ENCODE measurements around the gene PTP4A1.
A peak's percentile ranks its signal among the peaks of the same experiment; 100 is the strongest.
"Not testable (repeated sequence)": the region's sequence is repeated elsewhere in the genome, so short reads cannot be mapped to it uniquely, and the experiment has no call there.

PTP4A1 gene

GRCh38 chr6:63581355-63582013 lies 9.2 kb downstream of the PTP4A1 start:
- no peak for DNase-seq (ENCODE audit: low read depth in 4 of 4, low spot score in 1 of 4)

GRCh38 chr6:63582579-63583231 lies 10.4 kb downstream of the PTP4A1 start:
- DNase-seq (ENCODE audit: low read depth in 4 of 4, low spot score in 1 of 4): no peak

- DNase-seq (ENCODE audit: low read depth in 4 of 4, low spot score in 1 of 4): no peak
These were observed 11.8 kb downstream of the PTP4A1 start for GRCh38 chr6:63584125-63584514.

GRCh38 chr6:63584566-63584965 lies 12.3 kb downstream of the PTP4A1 start:
- DNase-seq (ENCODE audit: low read depth in 4 of 4, low spot score in 1 of 4): no peak

- not testable (repeated sequence) for DNase-seq (ENCODE audit: low read depth in 4 of 4, low spot score in 1 of 4)
These were observed 13.4 kb downstream of the PTP4A1 start for GRCh38 chr6:63585652-63586051.

GRCh38 chr6:63589952-63590411 lies 17.7 kb downstream of the PTP4A1 start:
- DNase-seq (ENCODE audit: low read depth in 4 of 4, low spot score in 1 of 4): no peak

- DNase-seq (ENCODE audit: low read depth in 4 of 4, low spot score in 1 of 4): no peak
These were observed 20.6 kb downstream of the PTP4A1 start for GRCh38 chr6:63592886-63593285.

GRCh38 chr6:63597141-63598048 lies 25.1 kb downstream of the PTP4A1 start:
- DNase-seq (ENCODE audit: low read depth in 4 of 4, low spot score in 1 of 4): no peak

- peak; percentile 17 to 54 (median 42) for DNase-seq (ENCODE audit: low read depth in 4 of 4, low spot score in 1 of 4)
These were observed 26.1 kb downstream of the PTP4A1 start for GRCh38 chr6:63598049-63599036.

GRCh38 chr6:63599243-63599642 lies 27.0 kb downstream of the PTP4A1 start:
- DNase-seq (ENCODE audit: low read depth in 4 of 4, low spot score in 1 of 4): no peak

- DNase-seq (ENCODE audit: low read depth in 4 of 4, low spot score in 1 of 4): no peak
These were observed 27.9 kb downstream of the PTP4A1 start for GRCh38 chr6:63600136-63600535.

GRCh38 chr6:63609231-63609630 lies 37.0 kb downstream of the PTP4A1 start:
- DNase-seq (ENCODE audit: low read depth in 4 of 4, low spot score in 1 of 4): no peak

GRCh38 chr6:63610944-63611343 lies 38.7 kb downstream of the PTP4A1 start:
- no peak for DNase-seq (ENCODE audit: low read depth in 4 of 4, low spot score in 1 of 4)

GRCh38 chr6:63611560-63611959 lies 39.3 kb downstream of the PTP4A1 start:
- DNase-seq (ENCODE audit: low read depth in 4 of 4, low spot score in 1 of 4): no peak

GRCh38 chr6:63615590-63615989 lies 43.3 kb downstream of the PTP4A1 start:
- no peak for DNase-seq (ENCODE audit: low read depth in 4 of 4, low spot score in 1 of 4)

All from stimulated activated CD4-positive, alpha-beta T cell treated with anti-CD3 and anti-CD28 coated beads, Interleukin-1b, Interleukin-23, amount 100 ng/mL, for 24 hours (primary cell).